ENCODE results near the gene ASB5.
A peak's percentile ranks its signal among the peaks of the same experiment; 100 is the strongest.

The ASB5 gene

GRCh38 chr4:176277162-176277904, 8.3 kb upstream of the ASB5 start:
- no peak for DNase-seq

- DNase-seq = no peak
Observed at GRCh38 chr4:176276710-176277109, 7.7 kb upstream of the ASB5 start.

- no peak for DNase-seq
Observed at GRCh38 chr4:176274441-176274840, 5.4 kb upstream of the ASB5 start.

GRCh38 chr4:176273736-176274135, 4.7 kb upstream of the ASB5 start:
- DNase-seq = no peak

GRCh38 chr4:176272799-176273198, 3.8 kb upstream of the ASB5 start:
- no peak for DNase-seq

GRCh38 chr4:176271749-176272148, 2.7 kb upstream of the ASB5 start:
- DNase-seq = no peak

GRCh38 chr4:176270669-176271068, 1.6 kb upstream of the ASB5 start:
- no peak for DNase-seq

GRCh38 chr4:176266026-176266425, 3.0 kb downstream of the ASB5 start:
- DNase-seq = no peak

- no peak for DNase-seq
Observed at GRCh38 chr4:176262243-176262642, 6.8 kb downstream of the ASB5 start.

- no peak for DNase-seq
Observed at GRCh38 chr4:176261481-176261880, 7.5 kb downstream of the ASB5 start.

- no peak for DNase-seq
Observed at GRCh38 chr4:176261018-176261417, 8.0 kb downstream of the ASB5 start.

GRCh38 chr4:176259330-176260090, 9.5 kb downstream of the ASB5 start:
- no peak for DNase-seq

- DNase-seq = no peak
Observed at GRCh38 chr4:176258135-176258534, 10.9 kb downstream of the ASB5 start.

- DNase-seq = no peak
Observed at GRCh38 chr4:176256921-176257320, 12.1 kb downstream of the ASB5 start.

GRCh38 chr4:176242764-176243347, 26.2 kb downstream of the ASB5 start:
- no peak for DNase-seq

- no peak for DNase-seq
Observed at GRCh38 chr4:176241703-176242102, 27.3 kb downstream of the ASB5 start.

- DNase-seq = no peak
Observed at GRCh38 chr4:176238826-176239225, 30.2 kb downstream of the ASB5 start.

GRCh38 chr4:176238157-176238610, 30.8 kb downstream of the ASB5 start:
- DNase-seq = no peak

- no peak for DNase-seq
Observed at GRCh38 chr4:176236946-176237345, 32.1 kb downstream of the ASB5 start.

GRCh38 chr4:176230836-176231235, 38.2 kb downstream of the ASB5 start:
- DNase-seq = peak in 1 of 2 experiments; percentile 67

- DNase-seq = no peak
Observed at GRCh38 chr4:176229645-176230044, 39.4 kb downstream of the ASB5 start.

- DNase-seq = no peak
Observed at GRCh38 chr4:176226736-176227135, 42.3 kb downstream of the ASB5 start.

- DNase-seq = no peak
Observed at GRCh38 chr4:176223561-176223960, 45.5 kb downstream of the ASB5 start.

- no peak for DNase-seq
Observed at GRCh38 chr4:176222149-176222548, 46.9 kb downstream of the ASB5 start.

All from cerebellar nuclear complex (tissue), 1 donor.